Measurements from ENCODE around the gene ROR1. TPM values are rescaled to one million over a fixed set of nuclear protein-coding genes. Genes with fewer than 3 reads are reported as not detected.
"Not testable (repeated sequence)": the region's sequence is repeated elsewhere in the genome, so short reads cannot be mapped to it uniquely, and the experiment has no call there.

Gene ROR1
- total RNA-seq, 1 donor from 2014 or later = 0.26 TPM

GRCh38 chr1:63813829-63814277 is 40.0 kb downstream of the ROR1 start:
- Histone ChIP-seq H3K27me3 (ENCODE audit: control insufficient read depth, insufficient read depth, low read length) (no peaks in the 10 kb centered on the region), H3K4me3 (ENCODE audit: low read depth, low read length) (no peak overlapping the region), H3K36me3 (ENCODE audit: control insufficient read depth, insufficient read depth, low read length) (no peaks in the 10 kb centered on the region)
- DNase-seq (ENCODE audit: low read depth) (no peak), FAIRE-seq (no peak)
- no peak for TF ChIP-seq CTCF (IDR thresholded peaks at IDR 0.05; ENCODE audit: insufficient read depth, low read length, severe bottlenecking)

- DNase-seq (ENCODE audit: low read depth); H3K36me3 ChIP-seq (ENCODE audit: control insufficient read depth, insufficient read depth, low read length); FAIRE-seq; H3K27me3 ChIP-seq (ENCODE audit: control insufficient read depth, insufficient read depth, low read length); H3K4me3 ChIP-seq (ENCODE audit: low read depth, low read length): not testable (repeated sequence)
Observed at GRCh38 chr1:63816217-63816815, 42.5 kb downstream of the ROR1 start.

GRCh38 chr1:63817152-63817667 is 43.4 kb downstream of the ROR1 start:
- DNase-seq (ENCODE audit: low read depth) = no peak
- Histone ChIP-seq H3K36me3 (ENCODE audit: control insufficient read depth, insufficient read depth, low read length) (no peaks in the 10 kb centered on the region), H3K27me3 (ENCODE audit: control insufficient read depth, insufficient read depth, low read length) (no peaks in the 10 kb centered on the region), H3K4me3 (ENCODE audit: low read depth, low read length) (no peak overlapping the region)
- no peak for TF ChIP-seq CTCF (IDR thresholded peaks at IDR 0.05; ENCODE audit: insufficient read depth, low read length, severe bottlenecking)
- FAIRE-seq = no peak

- no peak for FAIRE-seq
- H3K27me3 ChIP-seq (ENCODE audit: control insufficient read depth, insufficient read depth, low read length) = no peaks in the 10 kb centered on the region
- no peak for TF ChIP-seq CTCF (IDR thresholded peaks at IDR 0.05; ENCODE audit: insufficient read depth, low read length, severe bottlenecking)
- no peak for DNase-seq (ENCODE audit: low read depth)
- H3K4me3 ChIP-seq (ENCODE audit: low read depth, low read length) = no peak overlapping the region
- H3K36me3 ChIP-seq (ENCODE audit: control insufficient read depth, insufficient read depth, low read length) = no peaks in the 10 kb centered on the region
Observed at GRCh38 chr1:63817700-63818099, 43.9 kb downstream of the ROR1 start.

GRCh38 chr1:63818567-63819325 is 44.9 kb downstream of the ROR1 start:
- DNase-seq (ENCODE audit: low read depth) (no peak), FAIRE-seq (no peak)
- Histone ChIP-seq H3K36me3 (ENCODE audit: control insufficient read depth, insufficient read depth, low read length) (no peaks in the 10 kb centered on the region), H3K4me3 (ENCODE audit: low read depth, low read length) (no peak overlapping the region), H3K27me3 (ENCODE audit: control insufficient read depth, insufficient read depth, low read length) (no peaks in the 10 kb centered on the region)
- no peak for TF ChIP-seq CTCF (IDR thresholded peaks at IDR 0.05; ENCODE audit: insufficient read depth, low read length, severe bottlenecking)

GRCh38 chr1:63819795-63820194 is 46.0 kb downstream of the ROR1 start:
- H3K36me3 ChIP-seq (ENCODE audit: control insufficient read depth, insufficient read depth, low read length) = no peaks in the 10 kb centered on the region
- no peaks in the 10 kb centered on the region for H3K27me3 ChIP-seq (ENCODE audit: control insufficient read depth, insufficient read depth, low read length)
- no peak for TF ChIP-seq CTCF (IDR thresholded peaks at IDR 0.05; ENCODE audit: insufficient read depth, low read length, severe bottlenecking)
- DNase-seq (ENCODE audit: low read depth) (no peak), FAIRE-seq (no peak)
- no peak overlapping the region for H3K4me3 ChIP-seq (ENCODE audit: low read depth, low read length)
